GM18909 (cell line): ENCODE measurements around the gene BLACAT1.
"Not testable (repeated sequence)": the region's sequence is repeated elsewhere in the genome, so short reads cannot be mapped to it uniquely, and the experiment has no call there.

ENCODE experiments used
- ATAC-seq: cut with Tn5 transposase; IDR thresholded peaks from one replicate; pipeline ENCODE4 v1.9.1; 2021; ENCODE audit warnings: mild to moderate bottlenecking; ENCODE audit not compliant: unreplicated experiment, poor library complexity

The BLACAT1 gene

DNA sequence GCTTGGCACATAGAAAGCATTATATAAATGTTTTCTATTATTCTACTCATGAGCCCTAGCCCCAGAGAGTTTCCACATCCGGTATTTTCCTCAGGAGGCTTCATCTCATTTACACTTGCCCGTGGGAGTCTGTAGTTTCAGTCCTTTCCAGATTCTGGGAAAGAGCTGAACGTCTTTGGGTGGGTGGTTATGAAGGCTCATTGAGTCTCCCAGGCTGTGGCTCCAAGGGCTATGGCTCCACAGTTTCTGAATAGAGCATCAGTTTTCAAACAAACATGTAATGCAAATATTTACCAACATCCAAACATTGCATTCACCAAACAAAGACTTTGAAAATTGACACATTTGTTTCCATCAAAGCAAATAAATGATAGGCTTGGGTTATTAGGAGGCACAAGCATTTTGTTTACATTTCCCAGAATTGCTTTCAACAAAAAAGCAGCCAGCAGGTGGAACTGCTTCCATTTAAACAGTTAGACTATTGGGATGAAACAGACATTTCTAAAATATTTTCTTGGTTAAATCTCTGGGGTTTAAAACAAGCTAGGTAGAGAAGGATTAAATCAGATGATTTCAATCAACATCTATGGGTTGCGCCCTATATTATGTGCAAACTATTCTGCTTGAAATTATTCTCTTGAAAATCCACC, 32.7 kb downstream of the BLACAT1 start:
- no peak for ATAC-seq

DNA sequence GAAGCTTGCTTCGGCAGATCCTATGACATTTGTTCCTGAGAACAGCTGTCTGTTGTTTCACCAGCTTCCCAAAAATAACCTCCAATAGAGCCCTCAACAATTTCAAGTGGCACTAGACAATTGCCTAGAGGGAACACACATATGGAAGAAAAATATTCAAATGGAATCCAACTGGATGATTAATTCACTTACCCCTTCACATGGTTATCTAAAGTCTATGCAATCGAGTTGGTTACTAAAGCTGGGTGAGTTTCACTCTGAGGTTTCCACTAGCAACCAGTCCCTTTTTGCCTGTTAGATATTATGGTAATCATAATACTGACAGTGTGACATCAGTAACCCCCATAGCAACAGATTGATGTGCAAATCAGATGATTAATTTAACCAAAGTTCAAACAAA, 34.0 kb downstream of the BLACAT1 start, which contains the start of gene LEMD1:
TSS of gene LEMD1 (minus strand) at position 259 of the 400 bp plus-strand sequence. CDS start 1,520 bp downstream, outside the sequence.
- ATAC-seq = no peak

DNA sequence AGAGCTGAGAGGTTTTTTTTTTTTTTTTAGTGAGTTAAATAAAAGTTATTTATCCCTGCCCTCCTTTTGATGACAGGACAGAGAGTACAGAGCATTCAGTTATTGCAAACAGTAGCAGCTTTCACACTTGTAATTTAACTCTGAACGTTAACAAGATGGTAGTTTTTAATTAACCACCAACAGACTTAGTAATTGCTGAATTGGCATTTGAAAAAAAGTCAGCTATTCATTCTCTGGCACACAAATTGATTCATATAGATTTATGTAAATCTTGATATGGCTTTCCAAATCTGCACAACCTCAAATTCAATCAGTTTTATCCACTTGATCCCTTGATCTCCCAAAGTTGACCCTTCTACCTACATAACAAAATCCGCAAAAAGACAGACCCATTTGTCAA, 34.9 kb downstream of the BLACAT1 start:
- ATAC-seq = no peak

DNA sequence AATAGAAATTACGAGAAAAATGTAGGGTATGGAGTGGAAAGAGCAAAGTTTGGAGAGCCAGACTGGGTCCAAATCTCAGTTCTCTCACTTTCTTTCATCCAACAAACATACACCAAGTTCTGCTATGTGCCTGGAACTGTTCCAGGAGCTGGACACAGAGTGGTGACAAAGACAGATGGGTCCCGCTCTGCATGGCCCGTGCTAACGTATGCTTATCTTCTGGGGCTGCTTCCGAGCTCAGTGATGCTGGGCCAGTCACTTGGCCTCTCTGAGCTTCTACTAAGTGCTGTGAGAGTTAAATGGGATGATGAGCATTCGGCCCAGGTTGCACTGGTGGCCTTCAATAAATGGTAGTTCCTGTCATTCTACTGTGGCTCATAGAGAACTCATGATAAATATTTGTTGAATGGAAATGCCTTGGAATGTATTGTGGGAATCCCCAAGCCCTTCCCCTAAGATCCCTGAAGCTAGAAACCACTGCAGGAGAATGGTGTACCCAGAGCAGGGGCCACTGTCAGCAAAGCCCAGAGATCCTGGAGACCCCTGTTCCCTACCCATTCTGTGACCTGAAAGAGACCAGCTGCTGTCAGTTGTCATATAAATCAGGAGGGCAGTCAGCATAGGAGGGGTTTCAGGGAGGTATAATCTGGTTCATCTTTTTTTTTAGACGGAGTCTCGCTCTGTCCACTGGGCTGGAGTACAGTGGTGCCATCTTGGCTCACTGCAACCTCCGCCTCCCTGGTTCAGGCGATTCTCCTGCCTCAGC, 37.8 kb downstream of the BLACAT1 start:
- no peak for ATAC-seq

DNA sequence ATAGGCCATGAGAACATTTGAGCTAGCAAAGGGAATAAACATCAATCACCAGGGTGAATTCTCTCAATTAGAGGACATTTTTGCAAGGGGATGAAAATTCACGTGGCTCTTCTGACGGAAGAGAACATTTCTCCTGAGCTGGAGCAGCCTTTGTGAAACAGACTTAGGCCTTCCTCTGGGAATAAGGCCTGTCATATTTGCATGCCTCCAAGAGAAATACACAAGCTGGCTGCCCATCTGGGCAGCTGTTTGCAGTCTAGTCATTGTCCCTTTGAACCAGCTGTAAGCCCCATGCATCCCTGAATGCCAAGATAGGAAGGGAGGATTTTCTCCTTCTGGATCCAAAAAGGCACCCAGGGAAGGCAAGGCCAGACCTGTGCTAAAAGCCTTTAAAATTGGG, 39.5 kb downstream of the BLACAT1 start:
- ATAC-seq = no peak

DNA sequence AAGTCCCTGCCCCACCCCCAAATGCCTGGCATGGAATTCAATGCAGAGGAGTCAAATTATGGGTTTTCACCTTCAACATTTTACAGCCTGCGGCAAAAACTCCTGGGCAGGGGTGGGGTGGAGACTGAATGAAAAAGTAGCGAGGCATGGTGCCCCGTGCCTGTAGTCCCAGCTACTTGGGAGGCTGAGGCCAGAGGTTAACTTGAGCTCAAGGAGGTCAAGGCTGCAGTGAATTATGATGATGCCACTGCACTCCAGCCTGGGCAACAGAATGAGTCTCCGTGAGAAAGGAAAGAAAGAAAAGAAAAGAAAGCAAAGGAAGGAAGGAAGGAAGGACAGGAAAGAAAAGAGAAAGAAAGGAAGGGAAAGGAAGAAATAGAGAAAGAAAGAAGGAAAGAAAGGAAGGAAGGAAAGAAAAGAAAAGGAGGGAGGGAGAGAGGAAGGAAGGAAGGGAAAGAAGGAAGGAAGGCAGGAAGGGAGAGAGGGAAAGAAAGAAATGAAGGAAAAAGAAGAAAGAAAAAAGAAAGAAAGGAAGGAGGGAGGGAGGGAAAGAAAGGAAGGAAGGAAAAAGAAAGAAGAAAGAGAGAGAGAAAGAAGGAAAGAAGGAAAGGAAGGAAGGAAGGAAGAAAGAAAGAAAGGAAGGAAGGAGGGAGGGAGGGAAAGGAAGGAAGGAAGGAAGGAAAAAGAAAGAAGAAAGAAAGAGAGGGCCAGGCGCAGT, 45.1 kb downstream of the BLACAT1 start:
- no peak for ATAC-seq

DNA sequence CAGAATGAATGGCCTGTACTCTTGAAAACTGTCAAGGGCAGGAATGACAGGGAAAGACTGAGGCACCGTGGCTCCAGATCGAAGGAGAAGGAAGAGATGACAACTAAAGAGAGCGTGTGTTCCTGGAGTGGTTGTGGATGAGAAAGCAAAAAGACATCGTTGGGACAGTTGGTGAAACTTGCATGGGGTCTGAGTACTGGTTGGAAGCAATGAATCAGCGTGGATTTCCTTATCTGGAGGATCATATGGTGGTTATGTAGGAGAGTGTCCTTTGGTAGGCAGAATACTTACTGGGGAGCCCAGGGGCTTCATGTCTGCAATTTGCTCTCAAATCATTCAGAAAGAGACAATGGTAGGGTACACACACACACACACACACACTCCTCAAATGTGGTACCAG, 47.9 kb downstream of the BLACAT1 start:
- ATAC-seq = no peak

DNA sequence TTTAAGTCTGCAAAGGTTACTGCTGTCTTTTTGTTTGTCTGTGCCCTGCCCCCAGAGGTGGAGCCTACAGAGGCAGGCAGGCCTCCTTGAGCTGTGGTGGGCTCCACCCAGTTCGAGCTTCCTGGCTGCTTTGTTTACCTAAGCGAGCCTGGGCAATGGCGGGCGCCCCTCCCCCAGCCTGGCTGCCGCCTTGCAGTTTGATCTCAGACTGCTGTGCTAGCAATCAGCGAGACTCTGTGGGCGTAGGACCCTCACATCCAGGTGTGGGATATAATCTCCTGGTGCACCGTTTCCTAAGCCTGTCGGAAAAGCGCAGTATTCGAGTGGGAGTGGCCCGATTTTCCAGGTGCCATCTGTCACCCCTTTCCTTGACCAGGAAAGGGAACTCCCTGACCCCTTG, 49.6 kb downstream of the BLACAT1 start:
- ATAC-seq = not testable (repeated sequence)
